ENCODE measurements around the gene STAT6.

The STAT6 gene

GRCh38 chr12:57111031-57111734, at the start of gene STAT6:
Gene STAT6, minus strand, starts transcription at chr12:57111362. Its CDS starts 3,084 bp downstream, at chr12:57108278.
- DNase-seq (ENCODE audit: low read depth, low spot score): peak; percentile 25

GRCh38 chr12:57160741-57161140, 49.6 kb upstream of the STAT6 start:
- DNase-seq (ENCODE audit: low read depth, low spot score): no peak

DNA sequence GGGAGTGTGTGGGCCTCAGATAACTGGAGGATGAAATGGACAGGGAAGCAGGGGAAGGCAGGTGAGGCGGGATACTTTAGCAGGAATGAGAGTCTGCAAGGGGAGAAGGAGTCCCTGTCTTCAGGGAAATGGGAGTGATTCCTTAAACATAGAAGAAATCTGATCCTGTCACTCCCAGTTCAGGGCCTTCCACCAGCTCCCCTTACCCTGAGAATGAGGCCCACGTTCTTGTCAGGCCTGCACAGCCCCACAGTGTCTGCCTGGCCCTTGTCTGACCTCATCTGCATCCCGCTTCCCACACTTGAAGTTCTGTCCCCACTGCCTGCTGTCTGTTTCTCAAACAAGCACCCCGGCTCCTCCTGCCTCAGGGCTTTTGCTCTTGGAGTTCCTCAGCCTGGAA, 48.9 kb upstream of the STAT6 start:
- DNase-seq (ENCODE audit: low read depth, low spot score): no peak

DNA sequence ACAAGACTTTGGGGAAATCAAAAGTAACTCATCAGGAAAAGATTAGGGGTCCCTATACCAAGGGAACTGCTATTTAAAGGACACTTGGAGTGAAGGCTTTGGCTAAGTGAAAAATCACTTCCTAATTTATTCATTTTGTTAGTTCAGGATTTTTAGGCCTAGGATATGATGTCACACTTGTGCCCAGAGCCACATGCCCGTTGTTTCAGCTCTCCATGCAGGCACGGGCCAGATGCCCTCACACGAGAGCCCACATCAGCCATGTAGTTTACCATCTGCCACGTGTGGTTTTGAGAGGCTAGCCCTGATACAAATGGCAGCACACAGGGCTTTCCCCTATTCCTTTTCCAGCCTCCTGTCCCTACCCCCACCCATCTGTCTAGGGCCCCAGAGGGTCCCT, 48.1 kb upstream of the STAT6 start:
- no peak for DNase-seq (ENCODE audit: low read depth, low spot score)

GRCh38 chr12:57158665-57159064, 47.5 kb upstream of the STAT6 start:
- DNase-seq (ENCODE audit: low read depth, low spot score): no peak

- DNase-seq (ENCODE audit: low read depth, low spot score): no peak
These were observed 47.0 kb upstream of the STAT6 start for GRCh38 chr12:57158186-57158585.

DNA sequence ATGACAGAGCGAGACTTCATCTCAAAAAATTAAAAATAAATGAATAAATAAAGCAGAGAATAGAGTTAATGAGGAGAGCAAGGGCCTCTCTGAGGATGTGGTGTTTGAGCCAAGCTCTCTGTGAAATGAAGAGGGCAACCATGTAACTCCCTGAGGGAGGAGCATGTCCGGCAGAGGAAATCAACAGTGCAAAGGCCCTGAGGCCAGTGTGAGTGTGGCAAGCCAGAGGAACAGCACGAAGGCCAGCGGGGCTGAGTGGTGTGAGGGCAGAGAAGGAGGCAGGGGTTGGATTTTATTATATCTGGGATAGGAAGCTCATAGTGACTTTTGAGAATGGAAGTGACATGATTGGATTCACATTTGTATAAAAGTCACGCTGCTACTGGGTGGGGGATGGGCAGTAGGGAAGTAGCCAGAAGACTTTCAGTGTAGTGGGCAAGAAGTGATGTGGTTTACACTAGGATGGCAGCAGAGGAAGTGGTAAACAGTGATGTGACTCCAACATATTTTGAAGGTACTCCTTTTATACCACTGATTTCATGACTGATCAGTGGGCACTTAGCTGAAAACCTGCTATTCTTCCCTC, 46.5 kb upstream of the STAT6 start:
- no peak for DNase-seq (ENCODE audit: low read depth, low spot score)

DNA sequence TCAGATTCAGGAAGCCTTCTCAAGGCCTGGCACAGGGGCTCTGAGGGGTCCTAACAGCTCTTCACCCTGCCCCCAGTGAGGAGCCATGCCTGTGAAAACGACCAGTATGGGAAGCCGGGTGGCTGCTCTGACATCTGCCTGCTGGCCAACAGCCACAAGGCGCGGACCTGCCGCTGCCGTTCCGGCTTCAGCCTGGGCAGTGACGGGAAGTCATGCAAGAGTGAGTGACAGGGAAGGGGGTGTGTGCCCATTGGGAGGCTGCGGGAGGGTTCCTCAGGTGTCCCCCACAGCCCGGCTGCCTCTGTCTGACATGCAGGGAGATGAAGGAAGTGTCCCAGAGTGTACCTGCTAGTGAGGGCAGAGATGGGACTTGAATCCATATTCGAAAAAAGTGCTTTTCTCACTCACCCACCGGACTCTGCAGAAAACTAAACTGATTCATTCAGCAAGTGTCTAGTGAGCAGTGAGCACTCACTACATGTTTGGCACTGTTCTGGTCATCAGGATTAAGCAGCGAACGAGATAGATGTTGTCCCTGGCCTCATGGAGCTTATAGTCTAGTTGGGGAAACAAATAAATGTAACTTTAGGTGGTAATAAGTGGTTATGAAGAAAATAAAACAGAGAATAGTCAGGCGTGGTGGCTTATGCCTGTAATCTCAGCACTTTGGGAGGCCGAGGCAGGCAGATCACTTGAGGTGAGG, 45.7 kb upstream of the STAT6 start:
- no peak for DNase-seq (ENCODE audit: low read depth, low spot score)

GRCh38 chr12:57154804-57155434, 43.8 kb upstream of the STAT6 start:
- DNase-seq (ENCODE audit: low read depth, low spot score): no peak

DNA sequence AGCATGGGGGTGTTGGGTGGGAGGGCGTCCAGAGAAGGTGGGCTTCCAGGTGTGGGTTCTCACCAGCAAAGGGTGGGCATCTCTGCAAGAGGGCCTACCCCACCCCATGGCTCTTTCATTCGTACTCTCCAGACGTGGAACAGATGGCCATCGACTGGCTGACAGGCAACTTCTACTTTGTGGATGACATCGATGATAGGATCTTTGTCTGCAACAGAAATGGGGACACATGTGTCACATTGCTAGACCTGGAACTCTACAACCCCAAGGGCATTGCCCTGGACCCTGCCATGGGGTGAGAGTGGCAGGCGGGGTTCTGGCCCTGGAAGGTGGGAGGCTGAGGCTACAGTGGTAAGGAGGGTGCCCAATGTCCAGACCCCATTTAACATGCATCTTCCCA, 42.9 kb upstream of the STAT6 start:
- DNase-seq (ENCODE audit: low read depth, low spot score): no peak

DNA sequence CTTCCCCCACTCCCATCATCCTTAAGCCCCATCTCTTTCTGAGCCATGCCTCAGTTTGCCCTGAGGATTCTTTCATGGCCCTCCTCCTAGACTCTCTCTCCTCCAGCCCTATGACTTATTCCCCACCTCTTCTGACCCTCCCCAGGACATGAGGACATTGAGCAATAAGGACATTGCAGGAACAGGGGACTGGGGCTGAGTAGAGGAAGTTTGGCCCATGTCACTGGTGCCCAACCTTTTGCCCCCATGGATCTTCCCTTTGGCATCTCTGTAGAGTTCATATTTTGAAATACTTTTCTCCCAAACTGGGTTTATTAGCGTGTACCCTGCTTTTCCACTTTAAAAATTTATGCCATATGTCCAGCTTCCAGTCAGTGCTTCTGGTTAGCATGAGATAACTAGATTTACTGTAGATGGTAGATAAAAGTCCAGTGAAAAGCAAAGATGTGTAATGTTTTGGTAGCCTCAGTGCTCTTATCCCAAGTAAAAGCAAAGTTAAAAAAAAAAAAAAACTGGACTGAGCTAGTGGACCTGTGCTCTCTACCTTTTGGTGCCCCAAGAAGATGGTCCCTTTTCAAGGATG, 42.3 kb upstream of the STAT6 start:
- no peak for DNase-seq (ENCODE audit: low read depth, low spot score)

DNA sequence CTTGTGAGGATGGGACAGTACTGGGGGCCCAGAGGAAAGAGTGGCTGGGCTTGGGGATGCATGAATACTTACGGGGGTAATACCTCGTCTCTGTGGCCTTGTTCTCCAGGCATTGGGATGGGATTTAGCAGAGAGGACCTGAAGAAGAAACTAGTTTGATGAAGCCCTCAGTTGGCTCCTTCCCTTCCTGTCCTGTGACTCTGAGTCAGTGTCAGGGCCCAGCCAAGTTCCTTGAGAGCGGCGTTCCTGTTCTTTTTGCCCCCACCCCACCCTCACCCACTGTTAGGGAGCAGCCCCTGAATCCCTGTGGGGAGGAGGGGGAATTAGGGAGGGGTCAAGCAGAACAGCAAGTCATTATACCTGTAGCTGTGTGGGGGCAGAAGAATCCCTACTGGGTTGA, 41.5 kb upstream of the STAT6 start:
- DNase-seq (ENCODE audit: low read depth, low spot score): no peak

- peak; percentile 99 for DNase-seq (ENCODE audit: low read depth, low spot score)
These were observed 40.8 kb upstream of the STAT6 start for GRCh38 chr12:57151741-57152630.

DNA sequence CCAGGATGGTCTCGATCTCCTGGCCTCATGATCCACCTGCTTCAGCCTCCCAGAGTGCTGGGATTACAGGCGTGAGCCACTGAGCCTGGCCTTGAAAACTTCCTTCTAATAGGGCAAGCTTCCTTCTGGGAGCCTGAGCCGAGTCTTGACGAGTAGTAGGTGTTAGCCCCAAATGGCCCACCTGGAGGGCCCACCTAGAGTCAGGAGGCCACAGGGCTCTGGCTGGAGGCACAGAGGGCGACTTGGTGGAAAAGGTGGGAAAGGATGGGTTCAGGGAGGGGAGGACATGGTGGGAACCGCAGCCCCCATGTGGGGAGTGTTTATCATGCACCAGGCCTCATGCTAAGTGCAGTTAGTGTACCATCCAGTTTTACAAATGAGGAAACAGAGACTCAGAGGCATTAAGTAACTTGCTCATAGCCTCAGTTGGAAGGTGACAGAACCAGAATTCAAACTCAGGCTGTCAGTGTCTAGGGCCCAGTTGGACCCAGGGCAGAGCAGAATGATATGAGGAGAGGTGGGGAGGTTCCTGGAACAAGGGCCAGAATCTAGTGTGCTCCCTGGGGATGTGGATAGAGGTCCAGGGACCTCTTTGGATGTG, 39.3 kb upstream of the STAT6 start:
- no peak for DNase-seq (ENCODE audit: low read depth, low spot score)

GRCh38 chr12:57149245-57149900, 38.2 kb upstream of the STAT6 start:
- DNase-seq (ENCODE audit: low read depth, low spot score): no peak

DNA sequence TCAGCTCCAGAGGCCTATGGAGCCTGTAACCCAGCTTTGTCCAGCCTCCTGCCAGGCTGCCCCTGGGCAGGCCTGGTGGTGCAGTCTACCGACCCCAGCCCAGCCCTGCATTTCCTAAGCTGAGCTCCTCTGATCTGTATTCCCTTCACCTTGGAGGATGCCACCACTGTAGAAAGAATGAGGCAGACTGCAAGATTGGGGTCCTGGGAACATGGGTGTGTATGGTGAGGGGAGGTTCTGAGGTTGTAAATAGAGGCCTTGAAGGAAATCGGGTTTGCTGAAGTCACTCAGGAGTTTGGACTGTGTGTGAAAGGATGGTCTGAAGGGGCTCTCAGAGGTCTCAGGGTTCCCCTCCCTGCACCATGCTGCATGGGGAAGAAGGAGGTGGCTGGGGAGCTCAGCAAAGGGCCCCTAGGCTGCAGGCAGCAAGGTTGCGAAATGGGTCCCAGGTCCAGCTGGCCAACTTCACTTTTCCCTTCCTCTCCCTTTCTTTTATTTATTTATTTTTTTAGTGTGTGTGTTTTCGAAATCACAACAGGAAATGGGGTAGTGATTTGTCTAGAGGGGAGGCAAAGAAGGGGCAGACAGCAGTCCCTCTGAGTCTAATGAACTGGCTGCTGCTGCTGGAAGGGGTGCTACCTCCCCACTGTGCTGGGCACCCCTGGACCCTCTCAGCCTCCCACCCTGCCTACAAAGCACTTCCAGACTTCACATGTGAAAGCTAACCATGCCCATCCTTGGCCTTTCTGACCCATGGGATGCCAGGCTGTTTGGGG, 37.5 kb upstream of the STAT6 start:
- peak; percentile 44 for DNase-seq (ENCODE audit: low read depth, low spot score)

DNA sequence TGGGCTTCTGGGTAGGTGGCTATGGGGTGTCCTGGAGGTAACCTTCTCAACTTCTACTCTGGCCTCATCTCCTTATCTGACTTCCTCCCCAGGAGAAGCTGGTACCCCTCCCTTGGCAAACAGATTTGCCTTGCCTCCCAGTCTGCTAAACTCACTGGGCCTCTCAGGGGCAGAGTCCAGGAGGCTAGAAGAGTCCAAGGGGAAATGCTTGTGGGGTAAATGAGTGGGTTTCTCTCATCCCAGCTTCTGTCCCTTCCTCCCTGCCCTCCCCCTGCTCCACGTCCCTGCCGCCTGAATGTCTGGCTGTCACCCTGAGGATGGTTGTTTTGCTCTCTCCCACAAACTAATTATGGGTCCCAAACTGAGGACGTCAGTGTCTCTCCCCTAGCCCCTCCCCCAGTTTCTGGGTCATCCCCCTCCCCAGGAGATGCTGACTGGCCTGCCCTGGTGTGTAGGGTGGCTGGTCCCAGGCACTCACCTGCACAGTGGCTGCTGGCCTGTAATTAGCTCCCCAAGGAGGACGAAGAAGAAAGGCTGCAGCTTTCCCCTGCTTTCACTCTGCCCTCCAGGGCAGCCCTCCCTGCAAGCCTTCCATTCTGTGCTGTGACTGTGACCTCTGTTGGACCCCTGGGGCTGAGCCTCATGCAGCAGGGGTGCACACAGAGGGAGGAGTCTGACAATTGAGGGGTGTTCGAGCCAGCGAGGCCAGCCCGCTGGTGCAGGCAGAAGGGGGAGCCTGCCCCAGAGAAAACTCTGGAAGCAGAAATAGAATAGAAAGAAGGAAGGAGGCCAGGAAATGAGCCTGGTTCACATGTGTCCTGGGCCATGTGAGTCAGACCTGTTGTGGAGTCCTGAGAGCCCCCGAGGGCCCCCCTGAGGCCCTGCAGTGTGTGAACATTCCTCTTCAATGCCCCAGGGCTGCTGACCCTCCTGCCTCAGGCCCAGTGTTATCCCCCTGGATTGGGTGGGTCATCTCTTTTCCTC, 36.1 kb upstream of the STAT6 start, which contains the start of gene LRP1-AS:
Gene LRP1-AS (minus strand): TSS at position 659 of the 984 bp plus-strand sequence.
- peak; percentile 34 for DNase-seq (ENCODE audit: low read depth, low spot score)

- peak; percentile 49 for DNase-seq (ENCODE audit: low read depth, low spot score)
These were observed 34.9 kb upstream of the STAT6 start for GRCh38 chr12:57146092-57146491.

Data from brain pericyte (primary cell).